PC-9 (cell line): Measurements from ENCODE around the gene AKAP7.

Experiments used
- CTCF ChIP-seq: fragments of 200-600 bp; sonication (generic); conservative IDR thresholded peaks from 2 replicates; pipeline ENCODE4 v1.6.1; 2017; ENCODE audit warnings: mixed run types, antibody characterized with exemption, mild to moderate bottlenecking, moderate library complexity
- EZH2 ChIP-seq: fragments of 200-600 bp; sonication (generic); IDR thresholded peaks from 2 replicates; pipeline ENCODE4 v1.8.0; 2017; ENCODE audit warnings: antibody characterized with exemption, low read depth

GRCh38 chr6:131295081-131295480 is 159.8 kb downstream of the AKAP7 start:
- no peak for TF ChIP-seq CTCF
- TF ChIP-seq EZH2 = no peak
